Activated naive CD8-positive, alpha-beta T cell treated with anti-CD3 and anti-CD28 coated beads for 36 hours (primary cell): Measurements from ENCODE around the gene TRIM59. TPM values are rescaled to one million over a fixed set of nuclear protein-coding genes. Genes with fewer than 3 reads are reported as not detected.
"Not testable (repeated sequence)": the region's sequence is repeated elsewhere in the genome, so short reads cannot be mapped to it uniquely, and the experiment has no call there.

Experiments
- DNase-seq: peaks from one replicate; pipeline ENCODE4 v3.0.0; 2021
- H3K27ac Mint-ChIP-seq: one replicate; pipeline ENCODE4 v1.8.0; 2022; ENCODE audit warnings: mild to moderate bottlenecking, moderate library complexity, mixed read lengths
- H3K27me3 Mint-ChIP-seq: one replicate; pipeline ENCODE4 v1.8.0; 2022; ENCODE audit warnings: mild to moderate bottlenecking, mixed read lengths
- H3K36me3 Mint-ChIP-seq: one replicate; pipeline ENCODE4 v1.8.0; 2021; ENCODE audit warnings: mild to moderate bottlenecking, mixed read lengths
- H3K4me1 Mint-ChIP-seq: one replicate; pipeline ENCODE4 v1.8.0; 2021; ENCODE audit warnings: mixed read lengths
- H3K4me3 Mint-ChIP-seq: one replicate; pipeline ENCODE4 v1.8.0; 2022; ENCODE audit warnings: mild to moderate bottlenecking, moderate library complexity, mixed read lengths
- H3K9me3 Mint-ChIP-seq: one replicate; pipeline ENCODE4 v1.8.0; 2022; ENCODE audit warnings: mixed read lengths
- total RNA-seq, 2 experiments: library from RNA; stranded (reverse); gene quantifications; one replicate each; pipeline ENCODE4 v1.2.3, GENCODE V29; 2021

The TRIM59 gene
- total RNA-seq, 2 experiments from 2014 or later, result 43.3 to 44.0 TPM

GRCh38 chr3:160471892-160472291, 22.3 kb upstream of the TRIM59 start:
- Mint-ChIP-seq H3K36me3 (peaks cover 4% of the 10 kb centered on the region), H3K4me1 (no peaks in the 10 kb centered on the region), H3K27ac (no peak overlapping the region), H3K4me3 (no peak overlapping the region), H3K9me3 (peaks cover 8% of the 10 kb centered on the region), H3K27me3 (peaks cover 5% of the 10 kb centered on the region)
- DNase-seq, result no peak

GRCh38 chr3:160470181-160470580, 20.6 kb upstream of the TRIM59 start:
- Mint-ChIP-seq H3K4me3 (no peak overlapping the region), H3K4me1 (no peaks in the 10 kb centered on the region), H3K36me3 (peaks cover 4% of the 10 kb centered on the region), H3K9me3 (peaks cover 8% of the 10 kb centered on the region), H3K27ac (no peak overlapping the region), H3K27me3 (peaks cover 5% of the 10 kb centered on the region)
- DNase-seq, result no peak

- Mint-ChIP-seq H3K4me1 (no peaks in the 10 kb centered on the region), H3K27ac (no peak overlapping the region), H3K36me3 (peaks cover 4% of the 10 kb centered on the region), H3K4me3 (no peak overlapping the region), H3K27me3 (peaks cover 5% of the 10 kb centered on the region), H3K9me3 (peaks cover 5% of the 10 kb centered on the region)
- no peak for DNase-seq
Observed at GRCh38 chr3:160464971-160465370, 15.4 kb upstream of the TRIM59 start.

GRCh38 chr3:160464321-160464720, 14.7 kb upstream of the TRIM59 start:
- DNase-seq, result no peak
- no peaks in the 10 kb centered on the region for H3K9me3 Mint-ChIP-seq
- H3K36me3 Mint-ChIP-seq, result no peaks in the 10 kb centered on the region
- peaks cover 5% of the 10 kb centered on the region for H3K27me3 Mint-ChIP-seq
- no peak overlapping the region for H3K27ac Mint-ChIP-seq
- no peak overlapping the region for H3K4me3 Mint-ChIP-seq
- no peaks in the 10 kb centered on the region for H3K4me1 Mint-ChIP-seq

- Mint-ChIP-seq H3K4me1 (no peaks in the 10 kb centered on the region), H3K27ac (no peak overlapping the region), H3K27me3 (no peaks in the 10 kb centered on the region), H3K9me3 (no peaks in the 10 kb centered on the region), H3K36me3 (no peaks in the 10 kb centered on the region), H3K4me3 (no peak overlapping the region)
- DNase-seq, result no peak
Observed at GRCh38 chr3:160460033-160460432, 10.4 kb upstream of the TRIM59 start.

GRCh38 chr3:160459450-160459970, 9.9 kb upstream of the TRIM59 start:
- Mint-ChIP-seq H3K4me1 (no peaks in the 10 kb centered on the region), H3K27me3 (no peaks in the 10 kb centered on the region), H3K9me3 (no peaks in the 10 kb centered on the region), H3K4me3 (no peak overlapping the region), H3K36me3 (no peaks in the 10 kb centered on the region), H3K27ac (no peak overlapping the region)
- DNase-seq, result no peak

GRCh38 chr3:160458151-160458550, 8.6 kb upstream of the TRIM59 start:
- Mint-ChIP-seq H3K27ac (no peak overlapping the region), H3K4me1 (no peaks in the 10 kb centered on the region), H3K9me3 (no peaks in the 10 kb centered on the region), H3K36me3 (no peaks in the 10 kb centered on the region), H3K4me3 (no peak overlapping the region), H3K27me3 (no peaks in the 10 kb centered on the region)
- DNase-seq, result no peak

- H3K4me1 Mint-ChIP-seq, result no peaks in the 10 kb centered on the region
- H3K36me3 Mint-ChIP-seq, result no peaks in the 10 kb centered on the region
- no peak overlapping the region for H3K27ac Mint-ChIP-seq
- no peak for DNase-seq
- H3K4me3 Mint-ChIP-seq, result no peak overlapping the region
- H3K9me3 Mint-ChIP-seq, result no peaks in the 10 kb centered on the region
- H3K27me3 Mint-ChIP-seq, result no peaks in the 10 kb centered on the region
Observed at GRCh38 chr3:160455846-160456245, 6.3 kb upstream of the TRIM59 start.

GRCh38 chr3:160454995-160455394, 5.4 kb upstream of the TRIM59 start:
- Mint-ChIP-seq H3K36me3 (no peaks in the 10 kb centered on the region), H3K4me3 (no peak overlapping the region), H3K27ac (no peak overlapping the region), H3K27me3 (no peaks in the 10 kb centered on the region), H3K9me3 (no peaks in the 10 kb centered on the region), H3K4me1 (peaks cover 6% of the 10 kb centered on the region)
- DNase-seq, result no peak

GRCh38 chr3:160452251-160452650, 2.7 kb upstream of the TRIM59 start:
- Mint-ChIP-seq H3K4me1 (peaks cover 13% of the 10 kb centered on the region), H3K36me3 (peaks cover 14% of the 10 kb centered on the region)
- H3K27ac Mint-ChIP-seq, H3K4me3 Mint-ChIP-seq, H3K9me3 Mint-ChIP-seq, DNase-seq, H3K27me3 Mint-ChIP-seq: not testable (repeated sequence)

- Mint-ChIP-seq H3K27me3 (no peaks in the 10 kb centered on the region), H3K9me3 (no peaks in the 10 kb centered on the region), H3K4me3 (no peak overlapping the region), H3K36me3 (peaks cover 17% of the 10 kb centered on the region), H3K4me1 (peaks cover 17% of the 10 kb centered on the region), H3K27ac (no peak overlapping the region)
- no peak for DNase-seq
Observed at GRCh38 chr3:160451602-160452001, 2.0 kb upstream of the TRIM59 start.

- H3K4me1 Mint-ChIP-seq, result peaks cover 20% of the 10 kb centered on the region
- peak overlapping the region; percentile 90 for H3K4me3 Mint-ChIP-seq
- no peaks in the 10 kb centered on the region for H3K27me3 Mint-ChIP-seq
- H3K36me3 Mint-ChIP-seq, result peaks cover 22% of the 10 kb centered on the region
- H3K9me3 Mint-ChIP-seq, result no peaks in the 10 kb centered on the region
- peak overlapping the region; percentile 93 for H3K27ac Mint-ChIP-seq
- DNase-seq, result no peak
Observed at GRCh38 chr3:160450846-160451245, 1.3 kb upstream of the TRIM59 start.

GRCh38 chr3:160448845-160449635, 546 bp downstream of the TRIM59 start:
- H3K27me3 Mint-ChIP-seq, result no peaks in the 10 kb centered on the region
- DNase-seq, result no peak
- peak overlapping the region; percentile 93 for H3K27ac Mint-ChIP-seq
- H3K4me1 Mint-ChIP-seq, result peaks cover 26% of the 10 kb centered on the region
- peaks cover 37% of the 10 kb centered on the region for H3K36me3 Mint-ChIP-seq
- H3K9me3 Mint-ChIP-seq, result peaks cover 1% of the 10 kb centered on the region
- peak overlapping the region; percentile 90 for H3K4me3 Mint-ChIP-seq

GRCh38 chr3:160447544-160447943, 2.0 kb downstream of the TRIM59 start:
- Mint-ChIP-seq H3K36me3 (peaks cover 50% of the 10 kb centered on the region), H3K9me3 (peaks cover 1% of the 10 kb centered on the region), H3K4me1 (peaks cover 29% of the 10 kb centered on the region), H3K4me3 (no peak overlapping the region), H3K27me3 (no peaks in the 10 kb centered on the region), H3K27ac (no peak overlapping the region)
- DNase-seq, result no peak

- DNase-seq, result no peak
- Mint-ChIP-seq H3K9me3 (peaks cover 1% of the 10 kb centered on the region), H3K36me3 (peaks cover 58% of the 10 kb centered on the region), H3K27ac (no peak overlapping the region), H3K27me3 (no peaks in the 10 kb centered on the region), H3K4me3 (no peak overlapping the region), H3K4me1 (peaks cover 36% of the 10 kb centered on the region)
Observed at GRCh38 chr3:160446522-160447056, 3.0 kb downstream of the TRIM59 start.

GRCh38 chr3:160445854-160446253, 3.7 kb downstream of the TRIM59 start:
- H3K4me1 Mint-ChIP-seq, result peaks cover 36% of the 10 kb centered on the region
- H3K27ac Mint-ChIP-seq, result no peak overlapping the region
- H3K36me3 Mint-ChIP-seq, result peaks cover 64% of the 10 kb centered on the region
- no peaks in the 10 kb centered on the region for H3K27me3 Mint-ChIP-seq
- H3K4me3 Mint-ChIP-seq, result no peak overlapping the region
- DNase-seq, result no peak
- H3K9me3 Mint-ChIP-seq, result peaks cover 1% of the 10 kb centered on the region
